Activated CD8-positive, alpha-beta T cell treated with anti-CD3 and anti-CD28 coated beads for 36 hours (primary cell): ENCODE measurements around the gene CLTA. TPM values are rescaled to one million over a fixed set of nuclear protein-coding genes. Genes with fewer than 3 reads are reported as not detected.
A peak's percentile ranks its signal among the peaks of the same experiment; 100 is the strongest.

Source experiments
- ATAC-seq: fragments of 200-7000 bp; cut with Tn5 transposase; one replicate; pipeline ENCODE4 v1.10.0; 2021; ENCODE audit warnings: mild to moderate bottlenecking, moderate library complexity
- CTCF ChIA-PET: fragments of 350-600 bp; sonication (Branson Sonifier 250); formaldehyde crosslinking; loops from one replicate; lab custom pipeline; 2021; ENCODE audit warnings: antibody characterized with exemption; lab: Charles Lee
- POLR2A ChIA-PET: fragments of 350-600 bp; sonication (Branson Sonifier 250); formaldehyde crosslinking; loops from one replicate; lab custom pipeline; 2021; ENCODE audit warnings: antibody characterized with exemption; lab: Charles Lee
- DNase-seq: peaks from one replicate; pipeline ENCODE4 v3.0.0-alpha.2; 2020
- H3K27ac Mint-ChIP-seq: one replicate; pipeline ENCODE4 v1.8.0; 2021; ENCODE audit warnings: mild to moderate bottlenecking, mixed read lengths
- H3K27me3 Mint-ChIP-seq: one replicate; pipeline ENCODE4 v1.8.0; 2021; ENCODE audit warnings: mixed read lengths
- H3K36me3 Mint-ChIP-seq: one replicate; pipeline ENCODE4 v1.8.0; 2021; ENCODE audit warnings: low read depth, mixed read lengths
- H3K4me1 Mint-ChIP-seq: one replicate; pipeline ENCODE4 v1.8.0; 2021; ENCODE audit warnings: low read depth, mixed read lengths
- H3K4me3 Mint-ChIP-seq: one replicate; pipeline ENCODE4 v1.8.0; 2021; ENCODE audit warnings: mild to moderate bottlenecking, moderate library complexity, mixed read lengths
- H3K9me3 Mint-ChIP-seq: one replicate; pipeline ENCODE4 v1.8.0; 2021; ENCODE audit warnings: mixed read lengths
- intact Hi-C: fragments of 100-400 bp; cut with micrococcal nuclease; formaldehyde crosslinking; loops from one replicate; pipeline ENCODE4 v1.10.0; 2022
- total RNA-seq, 2 experiments: library from RNA; stranded (reverse); gene quantifications; one replicate each; pipeline ENCODE4 v1.2.3, GENCODE V29; 2021
- TF ChIP-seq, protein P1 (sequence below): fragments of 200-600 bp; IDR thresholded peaks from one replicate; pipeline ENCODE4 v1.8.0; 2022; ENCODE audit warnings: antibody characterized with exemption, mild to moderate bottlenecking

Gene CLTA
- total RNA-seq, 2 experiments from 2014 or later: 116 to 119 TPM

DNA sequence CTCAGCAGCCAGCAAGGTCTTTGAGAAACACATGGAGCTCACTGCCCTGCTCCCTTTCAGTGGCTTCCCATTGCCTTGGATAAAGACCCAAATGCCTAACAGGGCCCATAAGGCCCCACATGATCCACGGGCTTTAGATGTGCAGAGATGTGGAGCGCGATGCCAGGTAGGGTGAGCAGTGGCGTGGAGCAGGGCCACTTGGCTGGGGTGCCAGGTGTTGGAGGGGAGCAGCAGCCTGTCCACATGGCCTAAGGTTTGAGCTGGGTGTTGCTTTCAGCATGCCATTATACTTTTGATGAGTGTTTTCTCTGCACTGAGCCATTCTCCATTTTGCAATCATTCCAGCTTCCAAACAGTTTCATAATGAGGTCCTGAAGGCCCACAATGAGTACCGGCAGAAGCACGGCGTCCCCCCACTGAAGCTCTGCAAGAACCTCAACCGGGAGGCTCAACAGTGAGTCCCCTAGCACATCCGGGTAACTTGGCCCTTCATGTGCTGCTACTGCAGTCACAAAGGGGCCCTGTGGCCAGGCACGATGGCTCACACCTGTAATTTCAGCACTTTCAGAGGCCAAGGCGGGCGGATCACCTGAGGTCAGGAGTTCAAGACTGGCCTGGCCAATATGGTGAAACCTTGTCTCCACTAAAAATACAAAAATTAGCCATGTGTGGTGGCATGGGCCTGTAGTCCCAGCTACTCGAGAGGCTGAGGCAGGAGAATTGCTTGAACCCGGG is 43.1 kb upstream of the CLTA start:
- DNase-seq (no peak), ATAC-seq (no peak)
- Mint-ChIP-seq H3K9me3 (peaks cover 13% of the 10 kb centered on the region), H3K4me1 (peaks cover 88% of the 10 kb centered on the region), H3K27ac (peak overlapping the region; percentile 11), H3K36me3 (peaks cover 28% of the 10 kb centered on the region), H3K4me3 (no peak overlapping the region), H3K27me3 (no peaks in the 10 kb centered on the region)
- CTCF ChIA-PET: interaction anchor here (1.0 to 1.4 kb wide), 6 partner anchors 8 to 45 kb away, joined by 4 to 7 read pairs (median 6); partner anchors contain the start of gene CLTA
- intact Hi-C loops: no loop called here
- TF ChIP-seq, protein P1, sequence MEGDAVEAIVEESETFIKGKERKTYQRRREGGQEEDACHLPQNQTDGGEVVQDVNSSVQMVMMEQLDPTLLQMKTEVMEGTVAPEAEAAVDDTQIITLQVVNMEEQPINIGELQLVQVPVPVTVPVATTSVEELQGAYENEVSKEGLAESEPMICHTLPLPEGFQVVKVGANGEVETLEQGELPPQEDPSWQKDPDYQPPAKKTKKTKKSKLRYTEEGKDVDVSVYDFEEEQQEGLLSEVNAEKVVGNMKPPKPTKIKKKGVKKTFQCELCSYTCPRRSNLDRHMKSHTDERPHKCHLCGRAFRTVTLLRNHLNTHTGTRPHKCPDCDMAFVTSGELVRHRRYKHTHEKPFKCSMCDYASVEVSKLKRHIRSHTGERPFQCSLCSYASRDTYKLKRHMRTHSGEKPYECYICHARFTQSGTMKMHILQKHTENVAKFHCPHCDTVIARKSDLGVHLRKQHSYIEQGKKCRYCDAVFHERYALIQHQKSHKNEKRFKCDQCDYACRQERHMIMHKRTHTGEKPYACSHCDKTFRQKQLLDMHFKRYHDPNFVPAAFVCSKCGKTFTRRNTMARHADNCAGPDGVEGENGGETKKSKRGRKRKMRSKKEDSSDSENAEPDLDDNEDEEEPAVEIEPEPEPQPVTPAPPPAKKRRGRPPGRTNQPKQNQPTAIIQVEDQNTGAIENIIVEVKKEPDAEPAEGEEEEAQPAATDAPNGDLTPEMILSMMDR: no peak
- POLR2A ChIA-PET: interaction anchor here (2.4 to 2.5 kb wide), 2 partner anchors 8 to 11 kb away, joined by 10 to 23 read pairs; partner anchors contain the start of gene GLIPR2

DNA sequence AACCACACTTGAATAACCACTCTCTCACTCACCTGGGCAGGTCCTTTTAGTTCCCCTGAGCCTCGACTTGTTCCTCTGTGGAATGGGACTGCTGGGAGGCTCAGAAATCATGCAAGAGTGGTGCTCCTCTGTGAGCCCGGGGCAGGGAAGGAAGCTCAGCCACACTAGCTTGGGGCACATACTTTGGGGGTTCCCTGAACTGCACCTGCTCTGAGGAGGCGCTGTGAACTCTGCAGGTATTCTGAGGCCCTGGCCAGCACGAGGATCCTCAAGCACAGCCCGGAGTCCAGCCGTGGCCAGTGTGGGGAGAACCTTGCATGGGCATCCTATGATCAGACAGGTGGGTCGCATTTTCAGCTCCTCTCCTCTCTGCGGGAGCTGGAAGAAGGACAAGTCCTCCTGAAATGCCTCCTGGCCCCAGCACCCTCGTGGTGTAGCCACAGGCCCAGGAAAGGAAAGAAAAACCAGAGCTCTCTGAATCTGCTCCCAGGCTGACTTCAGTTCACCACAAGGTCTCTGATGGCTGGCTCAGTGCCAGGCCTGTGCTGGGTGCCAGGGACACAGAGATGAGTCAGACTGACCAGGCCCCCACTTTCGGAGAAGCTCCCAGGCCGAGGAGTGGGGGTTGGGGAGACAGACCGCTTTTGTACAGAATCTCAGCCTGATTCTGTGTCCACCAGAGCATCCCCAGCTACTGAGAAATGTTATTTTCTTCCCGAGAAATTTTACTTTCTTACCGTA is 42.2 kb upstream of the CLTA start:
- TF ChIP-seq, protein P1: no peak
- H3K27ac Mint-ChIP-seq: peak overlapping the region; percentile 4
- H3K9me3 Mint-ChIP-seq: peaks cover 13% of the 10 kb centered on the region
- ATAC-seq (peak; percentile 32), DNase-seq (peak; percentile 92)
- H3K4me1 Mint-ChIP-seq: peaks cover 88% of the 10 kb centered on the region
- no peak overlapping the region for H3K4me3 Mint-ChIP-seq
- no peaks in the 10 kb centered on the region for H3K27me3 Mint-ChIP-seq
- H3K36me3 Mint-ChIP-seq: peaks cover 30% of the 10 kb centered on the region
- CTCF ChIA-PET: interaction anchor here (0.8 to 2.2 kb wide), 10 partner anchors 9 to 140 kb away, joined by 3 to 7 read pairs (median 6); no protein-coding TSS in a partner anchor
- POLR2A ChIA-PET: interaction anchor here (1.9 to 4.9 kb wide), 4 partner anchors 9 to 42 kb away, joined by 7 to 23 read pairs (median 16); partner anchors contain the start of genes CLTA and GLIPR2
- intact Hi-C loops: no loop called here

DNA sequence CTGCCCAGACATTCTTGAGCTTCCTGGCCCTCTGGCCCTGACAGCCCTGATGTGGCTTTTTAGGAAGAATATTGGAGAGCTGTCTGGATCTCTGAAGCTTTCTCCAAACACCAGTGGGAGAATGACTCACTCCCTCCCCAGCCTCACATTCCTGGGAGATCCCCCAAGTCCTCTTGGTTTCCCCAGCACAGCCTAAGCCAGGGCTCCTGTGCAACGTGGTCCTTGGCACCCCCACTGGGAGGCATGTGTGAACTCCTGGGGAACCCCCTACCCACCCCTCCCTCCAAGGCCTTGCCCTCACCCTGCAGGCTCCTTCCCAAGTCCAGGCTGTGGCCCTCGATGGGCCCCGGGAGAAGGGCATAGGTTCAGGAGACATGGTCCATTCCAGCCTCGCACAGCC is 41.5 kb upstream of the CLTA start:
- intact Hi-C loops: no loop called here
- H3K9me3 Mint-ChIP-seq: peaks cover 13% of the 10 kb centered on the region

DNA sequence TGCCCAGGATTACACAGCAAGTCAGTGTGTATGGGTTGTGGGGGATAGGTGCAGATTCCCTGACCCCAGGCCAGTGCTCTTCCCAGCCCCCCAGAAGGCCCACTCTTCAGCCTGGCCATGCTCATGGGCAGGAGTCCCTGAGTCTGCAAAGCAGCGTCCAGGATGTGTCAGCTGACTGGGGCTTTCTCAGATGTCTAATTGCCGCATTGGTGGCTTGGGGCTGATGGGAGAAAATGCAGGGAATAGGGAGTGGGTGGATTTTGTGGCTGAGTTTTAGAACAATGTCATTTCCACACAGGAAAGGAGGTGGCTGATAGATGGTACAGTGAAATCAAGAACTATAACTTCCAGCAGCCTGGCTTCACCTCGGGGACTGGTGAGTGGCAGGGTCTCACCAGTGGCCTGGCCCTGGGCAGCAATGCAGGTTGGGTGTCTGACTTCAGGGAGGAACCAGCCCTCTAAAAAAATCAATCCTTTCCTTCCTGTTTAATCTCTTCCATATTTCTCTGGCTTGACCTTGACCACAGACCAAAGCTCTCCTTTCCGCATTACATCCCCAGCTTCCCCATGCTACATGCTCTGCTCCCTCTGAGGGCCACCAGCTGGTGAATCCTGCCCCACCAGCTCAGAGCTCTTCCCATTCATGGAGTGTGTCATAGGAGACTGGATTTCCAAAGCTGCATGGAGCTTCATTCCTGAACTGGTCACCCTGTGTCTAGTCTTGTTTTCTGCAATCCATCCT is 40.0 kb upstream of the CLTA start:
- DNase-seq (no peak), ATAC-seq (no peak)
- TF ChIP-seq, protein P1: no peak
- POLR2A ChIA-PET: interaction anchor here (0.7 to 4.9 kb wide), 6 partner anchors 8 to 122 kb away, joined by 3 to 25 read pairs (median 5); partner anchors contain the start of genes CLTA and GLIPR2
- CTCF ChIA-PET: interaction anchor here (1.0 to 2.1 kb wide), 6 partner anchors 11 to 48 kb away, joined by 3 to 16 read pairs (median 6); partner anchors contain the start of gene GLIPR2
- Mint-ChIP-seq H3K9me3 (peaks cover 7% of the 10 kb centered on the region), H3K27ac (peak overlapping the region; percentile 89), H3K4me3 (peak overlapping the region; percentile 61), H3K36me3 (peaks cover 21% of the 10 kb centered on the region), H3K27me3 (no peaks in the 10 kb centered on the region), H3K4me1 (peaks cover 70% of the 10 kb centered on the region)
- intact Hi-C loops: no loop called here

More for the DNA sequence above, 41.5 kb upstream of the CLTA start:
- ChIA-PET CTCF (interaction anchor here (0.8 to 2.2 kb wide), 10 partner anchors 9 to 140 kb away, joined by 3 to 7 read pairs (median 6); no protein-coding TSS in a partner anchor), POLR2A (interaction anchor here (0.7 to 4.9 kb wide), 6 partner anchors 10 to 84 kb away, joined by 3 to 23 read pairs (median 8); partner anchors contain the start of genes CLTA and GLIPR2)
- Mint-ChIP-seq H3K27ac (no peak overlapping the region), H3K4me1 (peaks cover 83% of the 10 kb centered on the region), H3K4me3 (no peak overlapping the region), H3K27me3 (no peaks in the 10 kb centered on the region), H3K36me3 (peaks cover 31% of the 10 kb centered on the region)
- TF ChIP-seq, protein P1: no peak
- ATAC-seq (no peak), DNase-seq (no peak)
